Measurements from ENCODE around the gene KLC1.

Gene KLC1

GRCh38 chr14:103662591-103662990 is 33.6 kb downstream of the KLC1 start:
- DNase-seq (ENCODE audit: low spot score in 2 of 2) (no peak), ATAC-seq (no peak)
- Mint-ChIP-seq H3K27ac (no peak overlapping the region), H3K36me3 (peaks cover 100% of the 10 kb centered on the region), H3K4me1 (peaks cover 6% of the 10 kb centered on the region), H3K9me3 (no peaks in the 10 kb centered on the region), H3K4me3 (no peak overlapping the region)

- no peak overlapping the region for H3K4me3 Mint-ChIP-seq
- peak overlapping the region; percentile 50 for H3K27ac Mint-ChIP-seq
- ATAC-seq: no peak
- peaks cover 100% of the 10 kb centered on the region for H3K36me3 Mint-ChIP-seq
- DNase-seq (ENCODE audit: low spot score in 2 of 2): no peak
- H3K4me1 Mint-ChIP-seq: peaks cover 6% of the 10 kb centered on the region
- no peaks in the 10 kb centered on the region for H3K9me3 Mint-ChIP-seq
These were observed 34.5 kb downstream of the KLC1 start for GRCh38 chr14:103663506-103663905.

GRCh38 chr14:103667671-103668070 is 38.7 kb downstream of the KLC1 start:
- no peaks in the 10 kb centered on the region for H3K9me3 Mint-ChIP-seq
- ATAC-seq (peak; percentile 63), DNase-seq (ENCODE audit: low spot score in 2 of 2) (no peak)
- H3K27ac Mint-ChIP-seq: no peak overlapping the region
- H3K36me3 Mint-ChIP-seq: peaks cover 100% of the 10 kb centered on the region
- H3K4me1 Mint-ChIP-seq: peaks cover 6% of the 10 kb centered on the region
- no peak overlapping the region for H3K4me3 Mint-ChIP-seq

GRCh38 chr14:103668117-103668516 is 39.1 kb downstream of the KLC1 start:
- no peak for ATAC-seq
- peaks cover 100% of the 10 kb centered on the region for H3K36me3 Mint-ChIP-seq
- DNase-seq (ENCODE audit: low spot score in 2 of 2): no peak
- H3K4me3 Mint-ChIP-seq: no peak overlapping the region
- no peak overlapping the region for H3K27ac Mint-ChIP-seq
- H3K9me3 Mint-ChIP-seq: no peaks in the 10 kb centered on the region
- peaks cover 6% of the 10 kb centered on the region for H3K4me1 Mint-ChIP-seq

- H3K4me3 Mint-ChIP-seq: no peak overlapping the region
These were observed 40.4 kb downstream of the KLC1 start for GRCh38 chr14:103669370-103669769.

GRCh38 chr14:103671911-103672310 is 42.9 kb downstream of the KLC1 start:
- no peak for DNase-seq (ENCODE audit: low spot score in 2 of 2)
- peak overlapping the region; percentile 65 for H3K27ac Mint-ChIP-seq
- no peak overlapping the region for H3K4me3 Mint-ChIP-seq

More at GRCh38 chr14:103669370-103669769, 40.4 kb downstream of the KLC1 start:
- no peak for DNase-seq (ENCODE audit: low spot score in 2 of 2)
- no peaks in the 10 kb centered on the region for H3K4me1 Mint-ChIP-seq
- peaks cover 100% of the 10 kb centered on the region for H3K36me3 Mint-ChIP-seq
- peak overlapping the region; percentile 58 for H3K27ac Mint-ChIP-seq
- no peak for ATAC-seq
- no peaks in the 10 kb centered on the region for H3K9me3 Mint-ChIP-seq

GRCh38 chr14:103675957-103676356 is 46.9 kb downstream of the KLC1 start:
- peaks cover 100% of the 10 kb centered on the region for H3K36me3 Mint-ChIP-seq
- peaks cover 5% of the 10 kb centered on the region for H3K4me1 Mint-ChIP-seq
- DNase-seq (ENCODE audit: low spot score in 2 of 2) (no peak), ATAC-seq (no peak)
- no peak overlapping the region for H3K27ac Mint-ChIP-seq
- H3K4me3 Mint-ChIP-seq: no peak overlapping the region
- H3K9me3 Mint-ChIP-seq: no peaks in the 10 kb centered on the region

More at GRCh38 chr14:103671911-103672310, 42.9 kb downstream of the KLC1 start:
- no peak for ATAC-seq
- Mint-ChIP-seq H3K36me3 (peaks cover 100% of the 10 kb centered on the region), H3K9me3 (no peaks in the 10 kb centered on the region), H3K4me1 (peaks cover 2% of the 10 kb centered on the region)

GRCh38 chr14:103676881-103677675 is 48.1 kb downstream of the KLC1 start:
- Mint-ChIP-seq H3K27ac (no peak overlapping the region), H3K36me3 (peaks cover 100% of the 10 kb centered on the region), H3K4me1 (peaks cover 5% of the 10 kb centered on the region), H3K4me3 (no peak overlapping the region), H3K9me3 (no peaks in the 10 kb centered on the region)
- DNase-seq (ENCODE audit: low spot score in 2 of 2) (no peak), ATAC-seq (no peak)

- H3K4me1 Mint-ChIP-seq: peaks cover 5% of the 10 kb centered on the region
- peak overlapping the region; percentile 64 for H3K27ac Mint-ChIP-seq
- H3K36me3 Mint-ChIP-seq: peaks cover 98% of the 10 kb centered on the region
- no peak overlapping the region for H3K4me3 Mint-ChIP-seq
- peak; percentile 77 for ATAC-seq
- DNase-seq (ENCODE audit: low spot score in 2 of 2): no peak
- H3K9me3 Mint-ChIP-seq: no peaks in the 10 kb centered on the region
These were observed 50.3 kb downstream of the KLC1 start for GRCh38 chr14:103679351-103679750.

- no peak overlapping the region for H3K27ac Mint-ChIP-seq
- no peak for ATAC-seq
- H3K9me3 Mint-ChIP-seq: no peaks in the 10 kb centered on the region
- peaks cover 5% of the 10 kb centered on the region for H3K4me1 Mint-ChIP-seq
- peaks cover 98% of the 10 kb centered on the region for H3K36me3 Mint-ChIP-seq
- DNase-seq (ENCODE audit: low spot score in 2 of 2): no peak
- no peak overlapping the region for H3K4me3 Mint-ChIP-seq
These were observed 51.6 kb downstream of the KLC1 start for GRCh38 chr14:103680491-103681231.

GRCh38 chr14:103683139-103683538 is 54.1 kb downstream of the KLC1 start:
- no peaks in the 10 kb centered on the region for H3K4me1 Mint-ChIP-seq
- no peaks in the 10 kb centered on the region for H3K9me3 Mint-ChIP-seq
- DNase-seq (ENCODE audit: low spot score in 2 of 2) (no peak), ATAC-seq (no peak)
- H3K4me3 Mint-ChIP-seq: no peak overlapping the region
- no peak overlapping the region for H3K27ac Mint-ChIP-seq
- H3K36me3 Mint-ChIP-seq: peaks cover 98% of the 10 kb centered on the region

- no peaks in the 10 kb centered on the region for H3K9me3 Mint-ChIP-seq
- DNase-seq (ENCODE audit: low spot score in 2 of 2) (no peak), ATAC-seq (no peak)
- no peak overlapping the region for H3K27ac Mint-ChIP-seq
- no peaks in the 10 kb centered on the region for H3K4me1 Mint-ChIP-seq
- H3K36me3 Mint-ChIP-seq: peaks cover 98% of the 10 kb centered on the region
- H3K4me3 Mint-ChIP-seq: no peak overlapping the region
These were observed 55.5 kb downstream of the KLC1 start for GRCh38 chr14:103684471-103684870.

GRCh38 chr14:103684871-103685270 is 55.9 kb downstream of the KLC1 start:
- DNase-seq (ENCODE audit: low spot score in 2 of 2): no peak
- no peak for ATAC-seq
- Mint-ChIP-seq H3K27ac (no peak overlapping the region), H3K4me3 (no peak overlapping the region), H3K4me1 (no peaks in the 10 kb centered on the region), H3K9me3 (no peaks in the 10 kb centered on the region), H3K36me3 (peaks cover 98% of the 10 kb centered on the region)

- Mint-ChIP-seq H3K36me3 (peaks cover 98% of the 10 kb centered on the region), H3K9me3 (no peaks in the 10 kb centered on the region), H3K4me3 (no peak overlapping the region), H3K4me1 (no peaks in the 10 kb centered on the region), H3K27ac (peak overlapping the region; percentile 48)
- ATAC-seq (no peak), DNase-seq (ENCODE audit: low spot score in 2 of 2) (no peak)
These were observed 56.5 kb downstream of the KLC1 start for GRCh38 chr14:103685276-103686211.
